ENCODE data around the gene NDUFV2.

NDUFV2 gene

GRCh38 chr18:9102508-9103375, at the start of gene NDUFV2:
NDUFV2 (plus strand) TSS chr18:9102699; CDS start chr18:9102744, 45 bp downstream.
- peak; percentile 79 for DNase-seq (ENCODE audit: low read depth)
- TF ChIP-seq CTCF (conservative IDR thresholded peaks at IDR 0.05; ENCODE audit: low read depth, low read length): no peak
- H3K4me3 ChIP-seq (ENCODE audit: low read length): peak within 1 kb of the TSS; percentile 81

DNA sequence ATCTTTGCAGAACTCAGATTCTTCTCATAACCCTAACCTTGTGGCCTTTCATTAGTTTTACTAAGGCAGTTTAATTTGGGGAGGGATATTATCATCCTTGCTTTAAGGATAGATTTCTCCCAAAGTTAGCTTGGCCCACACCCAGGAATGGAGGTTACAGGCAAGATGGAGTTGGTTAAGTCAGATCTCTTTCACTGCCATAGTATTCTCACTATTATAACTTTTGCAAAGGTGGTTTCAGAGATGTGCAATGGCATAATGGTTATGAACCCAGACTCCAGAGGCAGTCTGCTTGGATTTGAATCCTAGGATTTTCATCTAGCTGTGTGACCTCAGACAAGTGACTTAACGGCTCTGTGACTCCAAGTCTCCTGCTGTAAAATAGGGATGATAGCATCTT, 48.7 kb upstream of the NDUFV2 start:
- H3K4me3 ChIP-seq (ENCODE audit: low read length): no peak overlapping the region
- no peak for DNase-seq (ENCODE audit: low read depth)
- TF ChIP-seq CTCF (conservative IDR thresholded peaks at IDR 0.05; ENCODE audit: low read depth, low read length): no peak

DNA sequence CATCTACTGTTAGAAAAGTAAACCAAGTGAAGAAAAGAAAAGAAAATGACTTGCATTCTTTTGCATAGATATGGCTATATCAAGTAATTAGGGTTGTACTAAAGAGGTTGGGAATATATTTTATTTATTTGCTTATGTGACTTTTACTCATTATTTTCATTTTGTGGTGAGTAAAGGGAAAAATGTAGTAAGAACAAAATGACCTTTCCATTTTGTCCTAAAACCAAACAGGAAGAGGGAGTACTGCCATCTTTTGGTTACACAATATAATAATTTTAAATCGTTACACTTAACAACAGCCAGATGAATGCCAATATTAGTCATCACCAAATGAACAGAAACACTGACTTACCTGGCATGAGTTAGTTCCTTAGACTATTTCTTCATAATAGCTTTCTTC, 47.3 kb upstream of the NDUFV2 start:
- TF ChIP-seq CTCF (conservative IDR thresholded peaks at IDR 0.05; ENCODE audit: low read depth, low read length): peak; percentile 32
- DNase-seq (ENCODE audit: low read depth): peak; percentile 40
- H3K4me3 ChIP-seq (ENCODE audit: low read length): no peak overlapping the region

DNA sequence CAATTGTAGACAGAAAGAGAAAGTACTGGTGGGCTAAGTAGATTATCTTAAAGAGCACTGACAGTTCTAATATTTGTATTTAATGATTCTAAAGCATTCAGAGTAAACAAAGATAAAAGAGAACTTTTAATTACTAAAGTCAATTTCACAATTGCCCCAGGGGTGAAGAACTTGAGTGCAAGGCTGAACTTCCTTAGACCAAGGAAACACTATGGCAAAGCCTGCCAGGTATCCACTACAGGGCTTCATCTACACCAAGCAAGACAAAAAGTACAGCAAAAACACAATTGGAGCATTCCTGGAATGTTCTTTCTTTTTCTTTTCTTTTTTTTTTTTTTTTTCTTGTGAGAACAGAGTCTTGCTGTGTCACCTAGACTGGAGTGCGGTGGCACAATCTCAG, 46.9 kb upstream of the NDUFV2 start:
- TF ChIP-seq CTCF (conservative IDR thresholded peaks at IDR 0.05; ENCODE audit: low read depth, low read length): no peak
- H3K4me3 ChIP-seq (ENCODE audit: low read length): no peak overlapping the region
- DNase-seq (ENCODE audit: low read depth): no peak

DNA sequence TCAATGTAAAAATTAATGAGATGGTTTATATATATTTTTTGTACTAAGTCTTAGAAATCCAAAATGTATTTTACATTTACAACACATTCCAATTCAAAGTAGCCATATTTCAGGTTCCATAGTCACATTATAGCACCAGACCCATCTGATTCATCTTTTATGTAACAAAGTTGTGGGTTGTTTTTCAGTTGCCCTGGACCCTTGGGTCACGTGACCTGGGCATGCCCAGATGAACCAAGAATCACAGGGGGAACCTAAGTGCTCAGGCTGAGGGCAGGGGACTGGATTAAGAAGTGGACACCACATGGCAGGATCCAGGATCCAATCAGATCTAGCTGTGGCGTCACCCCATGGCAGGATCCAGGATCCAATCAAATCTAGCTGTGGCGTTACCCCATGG, 44.9 kb upstream of the NDUFV2 start:
- H3K4me3 ChIP-seq (ENCODE audit: low read length): no peak overlapping the region
- no peak for TF ChIP-seq CTCF (conservative IDR thresholded peaks at IDR 0.05; ENCODE audit: low read depth, low read length)
- no peak for DNase-seq (ENCODE audit: low read depth)

- TF ChIP-seq CTCF (conservative IDR thresholded peaks at IDR 0.05; ENCODE audit: low read depth, low read length): no peak
- DNase-seq (ENCODE audit: low read depth): no peak
- no peak overlapping the region for H3K4me3 ChIP-seq (ENCODE audit: low read length)
Observed at GRCh38 chr18:9058406-9058805, 44.1 kb upstream of the NDUFV2 start.

GRCh38 chr18:9062418-9062751, 40.1 kb upstream of the NDUFV2 start:
- no peak for DNase-seq (ENCODE audit: low read depth)
- TF ChIP-seq CTCF (conservative IDR thresholded peaks at IDR 0.05; ENCODE audit: low read depth, low read length): no peak
- no peak overlapping the region for H3K4me3 ChIP-seq (ENCODE audit: low read length)
